ENCODE data around the gene NTNG1.

DNA sequence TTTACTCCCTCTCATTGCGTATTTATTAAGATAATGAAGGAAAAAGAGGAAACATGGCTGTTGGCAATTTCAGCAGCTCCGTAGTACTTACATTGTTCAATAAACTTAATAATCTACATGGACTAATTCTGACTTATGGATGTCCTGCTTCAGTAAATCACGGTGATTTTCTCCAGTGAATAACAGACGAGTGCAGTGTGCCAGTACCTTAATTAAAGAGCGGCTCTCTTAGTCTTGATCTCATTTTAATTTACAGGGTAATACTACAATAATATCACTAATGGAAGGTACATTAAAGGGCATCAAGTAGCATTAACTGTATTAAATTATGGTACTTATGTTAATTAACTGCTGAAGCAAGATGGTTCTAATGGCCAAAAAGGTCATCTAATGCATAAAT is 187.2 kb downstream of the NTNG1 start:
- TF ChIP-seq POLR2A (IDR thresholded peaks at IDR 0.05): no peak
- TF ChIP-seq, protein P1, sequence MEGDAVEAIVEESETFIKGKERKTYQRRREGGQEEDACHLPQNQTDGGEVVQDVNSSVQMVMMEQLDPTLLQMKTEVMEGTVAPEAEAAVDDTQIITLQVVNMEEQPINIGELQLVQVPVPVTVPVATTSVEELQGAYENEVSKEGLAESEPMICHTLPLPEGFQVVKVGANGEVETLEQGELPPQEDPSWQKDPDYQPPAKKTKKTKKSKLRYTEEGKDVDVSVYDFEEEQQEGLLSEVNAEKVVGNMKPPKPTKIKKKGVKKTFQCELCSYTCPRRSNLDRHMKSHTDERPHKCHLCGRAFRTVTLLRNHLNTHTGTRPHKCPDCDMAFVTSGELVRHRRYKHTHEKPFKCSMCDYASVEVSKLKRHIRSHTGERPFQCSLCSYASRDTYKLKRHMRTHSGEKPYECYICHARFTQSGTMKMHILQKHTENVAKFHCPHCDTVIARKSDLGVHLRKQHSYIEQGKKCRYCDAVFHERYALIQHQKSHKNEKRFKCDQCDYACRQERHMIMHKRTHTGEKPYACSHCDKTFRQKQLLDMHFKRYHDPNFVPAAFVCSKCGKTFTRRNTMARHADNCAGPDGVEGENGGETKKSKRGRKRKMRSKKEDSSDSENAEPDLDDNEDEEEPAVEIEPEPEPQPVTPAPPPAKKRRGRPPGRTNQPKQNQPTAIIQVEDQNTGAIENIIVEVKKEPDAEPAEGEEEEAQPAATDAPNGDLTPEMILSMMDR (IDR thresholded peaks at IDR 0.05): no peak
- no peak for TF ChIP-seq EP300 (IDR thresholded peaks at IDR 0.05)

Data from ovary (tissue), 3 donors.